ENCODE results near the gene OR2A5.

GRCh38 chr7:144000020-144000419 lies 48.7 kb upstream of the OR2A5 start, which contains the start of gene OR6B1:
- TF ChIP-seq CTCF (IDR thresholded peaks at IDR 0.05), result no peak
- TF ChIP-seq POLR2A (IDR thresholded peaks at IDR 0.05), result no peak
- no peak for TF ChIP-seq POLR2AphosphoS5 (IDR thresholded peaks at IDR 0.05)
